Activated T-cell treated with anti-CD3 and anti-CD28 coated beads for 4 hours (primary cell): ENCODE data around the gene PRKCA.

Experiments
- DNase-seq: peaks from one replicate; pipeline ENCODE4 v3.0.0-alpha.2; 2020

PRKCA gene

GRCh38 chr17:66834426-66834918 is 532.1 kb downstream of the PRKCA start:
- no peak for DNase-seq

DNA sequence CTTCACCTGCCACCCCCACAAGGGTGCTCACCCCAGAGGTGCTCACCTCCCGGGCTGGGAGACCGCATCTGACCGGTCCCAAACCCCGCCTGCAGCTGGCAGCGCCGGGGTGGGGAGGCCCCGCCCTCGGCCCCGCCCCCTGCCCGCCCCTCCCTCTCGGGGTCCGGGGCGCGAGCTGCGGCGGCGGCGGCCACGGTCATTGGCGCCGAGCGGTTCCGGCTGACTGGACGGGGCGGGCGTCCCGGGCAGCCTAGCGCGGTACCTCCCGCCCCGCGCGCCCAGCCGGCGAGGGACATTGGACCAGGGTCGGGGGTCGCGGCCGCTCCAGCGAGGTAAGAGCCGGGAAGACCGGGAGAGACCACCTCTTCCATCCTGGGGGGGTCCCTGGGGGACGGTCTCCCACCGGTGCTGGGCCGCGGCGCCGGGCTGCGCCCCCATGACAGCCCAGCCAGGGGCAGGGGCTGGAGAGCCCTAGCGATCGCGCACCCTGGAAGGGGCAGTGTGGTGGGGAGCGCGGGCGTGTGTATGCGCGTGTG is 532.6 kb downstream of the PRKCA start, which contains the start of gene CACNG5:
TSS of gene CACNG5 (plus strand) at position 199 of the 536 bp plus-strand sequence. CDS start 42,216 bp downstream, outside the sequence.
- DNase-seq = no peak

DNA sequence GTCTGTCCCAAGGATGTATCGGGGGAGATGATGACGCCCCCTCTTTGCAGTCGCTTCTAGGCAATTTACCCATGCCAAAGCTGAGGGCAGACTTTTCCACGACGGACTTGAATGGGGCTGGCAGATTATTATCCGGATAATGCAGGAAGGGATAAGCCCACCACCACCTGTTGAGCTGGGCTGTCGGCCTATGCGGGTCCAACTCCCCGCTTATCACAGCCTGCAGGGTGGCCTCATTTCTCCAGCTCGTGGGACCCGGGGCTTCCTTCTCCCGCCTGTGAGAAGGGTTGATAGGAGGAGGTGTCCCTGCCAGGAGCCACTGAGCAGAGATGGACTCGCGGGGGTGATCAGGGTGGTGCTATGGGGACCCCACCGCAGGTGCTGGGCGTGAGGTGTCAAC is 533.1 kb downstream of the PRKCA start:
- no peak for DNase-seq

GRCh38 chr17:66836063-66837005 is 533.9 kb downstream of the PRKCA start:
- DNase-seq = no peak

GRCh38 chr17:66837226-66837625 is 534.8 kb downstream of the PRKCA start:
- DNase-seq = no peak

DNA sequence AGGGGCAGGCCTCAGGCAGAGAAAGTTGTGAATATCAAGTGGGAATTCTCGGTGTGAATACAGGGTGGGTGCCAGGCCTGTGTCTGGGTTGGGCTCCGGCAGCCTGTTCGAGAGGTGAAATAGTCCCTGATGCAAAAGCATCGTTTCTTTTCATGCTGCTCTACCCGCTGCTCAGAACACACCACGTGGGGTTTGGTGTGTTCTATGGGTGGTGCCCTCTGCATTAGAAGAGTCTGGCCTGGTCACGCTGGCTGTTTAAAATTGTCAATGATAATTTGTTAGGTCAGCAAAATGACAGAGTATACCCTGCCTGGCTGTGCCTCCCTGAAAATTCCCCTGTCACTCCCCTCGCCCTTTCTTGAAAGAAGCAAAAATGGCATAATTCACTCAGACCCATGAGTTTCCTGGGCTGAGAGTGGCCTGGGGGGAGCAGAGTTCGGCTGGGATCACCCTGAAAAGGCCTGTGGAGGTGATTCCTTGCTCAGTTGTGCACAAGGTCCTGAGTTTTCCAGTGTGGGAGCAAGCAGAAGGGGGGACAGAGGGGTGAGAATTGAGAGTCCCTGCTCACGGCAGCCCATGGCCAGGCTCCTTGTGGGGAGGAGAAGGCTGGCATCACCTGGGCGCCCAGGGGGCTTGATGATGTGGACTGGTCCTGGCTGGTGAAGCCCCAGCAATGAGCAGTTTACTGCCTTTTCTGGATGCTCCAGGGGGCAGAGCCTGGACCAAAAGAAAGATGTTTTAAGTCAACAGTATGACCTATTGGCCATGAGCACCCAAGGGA is 535.7 kb downstream of the PRKCA start:
- DNase-seq = no peak

DNA sequence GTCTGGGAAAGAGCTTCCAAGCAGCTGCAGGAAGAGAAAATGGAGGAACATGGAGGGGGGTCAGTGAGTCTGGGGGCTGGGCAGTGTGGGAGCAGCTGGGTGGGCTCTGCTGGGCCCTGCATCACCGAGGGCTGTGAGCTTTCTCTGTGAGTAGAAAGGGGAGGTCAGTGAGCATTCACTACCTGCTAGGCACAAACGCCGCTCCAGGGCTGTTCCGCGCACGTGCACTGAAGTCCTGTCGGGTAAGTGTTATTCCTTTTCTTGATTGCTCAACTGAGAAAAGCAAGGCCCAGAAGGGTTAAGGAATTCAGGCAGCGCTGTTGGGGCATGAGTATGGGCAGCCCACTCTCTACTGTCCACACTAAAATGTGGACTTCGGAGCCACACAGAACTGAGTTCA is 537.2 kb downstream of the PRKCA start:
- DNase-seq = no peak

DNA sequence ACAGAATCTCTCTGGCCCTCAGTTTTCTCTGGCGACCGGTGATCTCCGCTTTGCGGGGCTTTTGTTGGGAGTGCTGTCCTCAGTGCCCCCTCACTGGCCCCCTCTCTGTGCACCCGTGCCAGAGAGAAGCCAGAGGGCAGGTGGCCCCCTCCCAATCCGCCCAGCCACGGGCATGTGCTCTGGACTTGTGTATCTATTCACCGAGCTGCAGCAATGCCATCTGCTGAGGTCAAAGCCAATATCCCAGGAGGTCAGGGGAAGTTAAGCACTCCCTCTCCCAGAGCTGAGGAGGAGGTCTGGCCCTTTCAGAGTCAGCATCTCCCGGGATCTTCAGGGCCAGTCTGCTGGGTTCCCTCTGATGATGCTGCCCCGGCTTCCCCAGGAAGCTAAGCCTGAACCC is 537.6 kb downstream of the PRKCA start:
- no peak for DNase-seq

GRCh38 chr17:66841328-66841727 is 538.9 kb downstream of the PRKCA start:
- DNase-seq = no peak

GRCh38 chr17:66841744-66842143 is 539.3 kb downstream of the PRKCA start:
- no peak for DNase-seq

- no peak for DNase-seq
Measured at GRCh38 chr17:66842505-66842904, 540.1 kb downstream of the PRKCA start.

GRCh38 chr17:66842959-66843358 is 540.5 kb downstream of the PRKCA start:
- DNase-seq = no peak

DNA sequence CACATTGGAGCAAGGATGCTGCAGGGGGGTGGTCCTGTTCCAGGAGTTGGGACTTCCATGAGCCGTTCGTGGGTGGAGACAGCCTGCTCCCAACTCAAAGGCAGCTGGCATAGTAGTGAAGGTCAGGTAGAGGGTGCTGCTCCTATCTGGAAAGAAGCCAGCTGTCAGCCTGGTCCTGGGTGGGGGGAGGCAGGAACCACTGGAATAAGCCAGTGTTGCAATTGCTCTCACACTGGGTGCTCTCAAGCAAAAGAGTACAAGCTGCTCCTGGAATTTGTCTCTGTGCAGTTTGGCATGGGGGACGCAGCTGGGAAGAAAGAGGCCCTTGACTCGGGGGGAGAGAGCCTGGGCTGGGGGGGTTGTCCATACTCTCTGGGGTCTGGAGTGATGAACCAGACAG is 541.2 kb downstream of the PRKCA start:
- no peak for DNase-seq

GRCh38 chr17:66847704-66848103 is 545.3 kb downstream of the PRKCA start:
- DNase-seq = no peak

DNA sequence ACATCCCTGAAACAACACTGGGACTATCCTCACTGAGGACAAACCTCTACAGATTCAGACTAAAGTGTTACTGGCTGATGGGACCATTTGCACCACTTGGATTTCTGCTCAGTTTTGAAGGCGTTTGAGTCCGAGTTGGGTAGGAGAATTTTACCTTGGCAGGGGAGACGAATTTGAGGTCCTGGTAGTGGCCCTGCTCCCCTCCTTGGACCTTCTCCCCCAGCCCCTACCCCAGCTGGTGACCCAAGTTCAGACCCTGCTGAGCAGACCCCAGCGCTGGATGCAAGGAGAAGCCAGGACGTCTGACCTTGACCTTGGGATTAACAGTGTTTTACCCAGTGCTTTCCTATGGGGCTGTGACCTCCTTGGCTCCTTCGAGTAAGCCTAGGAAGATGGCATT is 546.1 kb downstream of the PRKCA start:
- DNase-seq = no peak

GRCh38 chr17:66849032-66849655 is 546.7 kb downstream of the PRKCA start:
- DNase-seq = no peak

- DNase-seq = no peak
Measured at GRCh38 chr17:66849851-66850580, 547.6 kb downstream of the PRKCA start.

- DNase-seq = no peak
Measured at GRCh38 chr17:66850692-66851091, 548.3 kb downstream of the PRKCA start.

- DNase-seq = no peak
Measured at GRCh38 chr17:66855204-66855603, 552.8 kb downstream of the PRKCA start.

GRCh38 chr17:66858226-66859083 is 556.0 kb downstream of the PRKCA start:
- no peak for DNase-seq

GRCh38 chr17:66859353-66859752 is 556.9 kb downstream of the PRKCA start:
- DNase-seq = no peak
